Heart left ventricle (tissue), 13 donors: ENCODE measurements around the gene CAMKK2.

ENCODE experiments used
- POLR2A ChIP-seq, 2 donors: fragments of 450-650 bp; IDR thresholded peaks; one replicate each; pipeline ENCODE4 v1.6.1; 2017; ENCODE audit warnings: antibody characterized with exemption in 2 of 2, mild to moderate bottlenecking in 2 of 2, moderate library complexity in 2 of 2
- TF ChIP-seq, protein P1 (sequence below), 12 donors: fragments of 200-600 bp; sonication (generic) in 4 of 12; IDR thresholded peaks; one replicate each; pipeline versions ENCODE4 v1.5.0 to v1.8.0; 2018 to 2022; ENCODE audit warnings: antibody characterized with exemption in 12 of 12, mild to moderate bottlenecking in 5 of 12
- donor health status: ischemic (EF 13 %, LVEDD 7.1; RV severe dilation, severe dysfunction).
- donor health status: DM: no; HTN: yes; CAD: no.
- donor health status: DM: no; HTN: no; CAD: no.
- donor health status: ischemic (EF 25% LVEDD 6.9; RV normal size, moderate dysfunction).
- donor health status: ischemic (EF 25% LVEDD 5.7; RV mildly dilated, moderate dysfunction).
- donor health status: ischemic (EF 35%, LVEDD 5.7; RV mildly dilated, moderate dysfunction).
- donor health status: nonischemic (EF 11% LVEDD 7.7; RV severe dilation, severe dysfunction).
- donor health status: DM: yes; HTN: yes; CAD: no.
- donor health status: PGD.
- donor health status: ischemic (EF 29% LVEDD 5.4; RV normal size, mild dysfunction).
- donor health status: nonischemic (EF 23%, LVEDD 6.1; RV moderate dilation, normal function).

DNA sequence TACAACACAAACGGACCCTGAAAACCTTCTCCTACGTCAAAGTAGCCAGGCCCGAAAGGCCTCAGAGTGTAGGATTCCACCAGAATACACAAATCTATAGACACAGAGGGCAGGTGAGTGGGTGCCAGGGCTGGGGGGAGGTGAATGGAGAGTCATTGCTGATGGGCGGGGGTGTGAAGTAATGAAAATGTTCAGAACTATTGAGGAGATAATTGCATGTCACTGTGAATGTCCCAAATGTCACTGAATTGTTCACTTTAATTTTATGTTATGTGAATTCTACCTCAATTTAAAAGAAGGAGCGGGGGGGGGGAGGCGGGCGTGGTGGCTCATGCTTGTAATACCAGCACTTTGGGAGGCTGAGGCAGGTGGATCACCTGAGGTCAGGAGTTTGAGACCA lies 50.6 kb downstream of the CAMKK2 start:
- TF ChIP-seq, protein P1, sequence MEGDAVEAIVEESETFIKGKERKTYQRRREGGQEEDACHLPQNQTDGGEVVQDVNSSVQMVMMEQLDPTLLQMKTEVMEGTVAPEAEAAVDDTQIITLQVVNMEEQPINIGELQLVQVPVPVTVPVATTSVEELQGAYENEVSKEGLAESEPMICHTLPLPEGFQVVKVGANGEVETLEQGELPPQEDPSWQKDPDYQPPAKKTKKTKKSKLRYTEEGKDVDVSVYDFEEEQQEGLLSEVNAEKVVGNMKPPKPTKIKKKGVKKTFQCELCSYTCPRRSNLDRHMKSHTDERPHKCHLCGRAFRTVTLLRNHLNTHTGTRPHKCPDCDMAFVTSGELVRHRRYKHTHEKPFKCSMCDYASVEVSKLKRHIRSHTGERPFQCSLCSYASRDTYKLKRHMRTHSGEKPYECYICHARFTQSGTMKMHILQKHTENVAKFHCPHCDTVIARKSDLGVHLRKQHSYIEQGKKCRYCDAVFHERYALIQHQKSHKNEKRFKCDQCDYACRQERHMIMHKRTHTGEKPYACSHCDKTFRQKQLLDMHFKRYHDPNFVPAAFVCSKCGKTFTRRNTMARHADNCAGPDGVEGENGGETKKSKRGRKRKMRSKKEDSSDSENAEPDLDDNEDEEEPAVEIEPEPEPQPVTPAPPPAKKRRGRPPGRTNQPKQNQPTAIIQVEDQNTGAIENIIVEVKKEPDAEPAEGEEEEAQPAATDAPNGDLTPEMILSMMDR (IDR thresholded peaks at IDR 0.05), result no peak
- no peak for TF ChIP-seq POLR2A (IDR thresholded peaks at IDR 0.05)
